CD1c-positive myeloid dendritic cell (primary cell): ENCODE data around the gene ABLIM3.
A peak's percentile ranks its signal among the peaks of the same experiment; 100 is the strongest.

Source experiments
- DNase-seq: peaks from one replicate; pipeline ENCODE4 v3.0.0-alpha.2; 2016; ENCODE audit errors: extremely low spot score

ABLIM3 gene

DNA sequence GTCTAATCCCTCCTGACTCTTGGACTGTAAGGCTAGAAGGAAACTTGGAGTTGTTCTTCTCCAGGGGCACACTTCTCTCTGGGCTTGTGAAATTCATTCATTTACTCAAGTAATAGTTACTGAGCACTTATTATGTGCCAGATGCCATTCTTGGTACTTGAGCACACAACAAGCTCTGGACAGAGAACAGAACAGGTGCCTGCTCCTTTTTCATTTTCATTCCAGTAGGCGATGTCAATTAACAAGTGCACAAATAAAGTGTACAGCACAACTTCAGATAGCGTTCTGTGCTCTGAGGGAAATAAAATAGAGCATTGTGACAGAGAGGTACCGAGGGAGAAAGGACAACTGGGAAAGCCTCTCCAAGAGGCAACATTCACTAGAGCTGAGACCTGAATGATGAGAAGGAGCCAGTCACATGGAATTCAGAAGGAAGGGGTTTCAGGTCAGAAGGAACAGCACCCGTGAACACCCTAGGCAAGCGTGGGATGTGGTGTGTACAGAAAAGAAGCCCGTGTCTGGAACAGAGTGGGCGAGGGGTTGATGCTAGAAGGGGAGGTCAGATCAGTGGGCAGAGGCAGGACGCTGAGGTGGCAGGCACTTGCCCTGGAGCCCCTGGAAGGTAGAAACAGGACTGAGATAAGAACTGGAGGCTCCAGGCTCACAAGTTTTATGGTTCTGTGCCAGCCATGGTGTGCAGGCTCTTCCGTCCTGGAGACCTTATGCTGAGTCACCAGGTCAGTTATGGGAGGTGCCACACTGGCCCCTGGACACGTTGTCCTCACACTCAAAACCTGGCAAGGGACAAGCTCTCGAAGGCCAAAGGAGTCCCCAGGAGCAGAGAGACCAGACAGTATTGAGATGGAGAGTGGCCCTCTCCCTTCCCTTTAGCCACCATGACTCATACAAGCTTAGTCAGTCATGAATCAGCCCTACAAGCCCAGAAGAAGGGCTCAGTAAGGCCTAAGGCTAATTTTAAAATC, 7.2 kb upstream of the ABLIM3 start:
- DNase-seq: peak; percentile 54

DNA sequence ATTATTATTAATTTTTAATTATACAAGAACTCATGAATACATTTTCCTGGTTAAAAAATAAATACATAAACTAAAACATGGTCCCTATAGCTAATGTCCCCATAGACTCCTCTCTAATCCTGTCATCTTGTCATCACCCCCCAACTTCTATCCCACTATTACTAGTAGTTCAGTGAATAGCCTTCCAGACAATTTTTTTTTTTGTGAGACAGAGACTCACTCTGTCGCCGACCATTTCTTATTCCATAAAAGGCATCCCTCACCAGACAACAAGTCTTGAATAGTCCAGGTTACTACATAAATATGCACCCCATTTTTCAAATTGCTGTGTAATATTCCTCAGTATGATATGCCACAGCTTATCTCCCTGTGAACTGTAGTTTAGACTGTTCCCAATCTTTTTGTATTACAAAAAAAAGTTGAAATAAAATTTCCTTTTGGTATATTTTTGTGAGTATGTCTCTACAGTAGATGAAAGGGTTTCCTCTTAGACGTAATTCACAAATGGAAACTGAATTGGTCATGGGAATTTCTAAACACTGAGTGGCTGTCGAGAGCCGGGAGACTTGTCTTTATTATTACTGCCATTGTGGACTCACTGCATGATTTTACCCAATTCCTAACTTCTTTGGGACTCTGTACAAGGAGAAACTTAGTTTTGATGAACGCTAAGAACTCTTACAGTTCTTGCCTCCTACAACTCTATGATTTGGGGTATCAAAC, 6.4 kb upstream of the ABLIM3 start:
- no peak for DNase-seq

DNA sequence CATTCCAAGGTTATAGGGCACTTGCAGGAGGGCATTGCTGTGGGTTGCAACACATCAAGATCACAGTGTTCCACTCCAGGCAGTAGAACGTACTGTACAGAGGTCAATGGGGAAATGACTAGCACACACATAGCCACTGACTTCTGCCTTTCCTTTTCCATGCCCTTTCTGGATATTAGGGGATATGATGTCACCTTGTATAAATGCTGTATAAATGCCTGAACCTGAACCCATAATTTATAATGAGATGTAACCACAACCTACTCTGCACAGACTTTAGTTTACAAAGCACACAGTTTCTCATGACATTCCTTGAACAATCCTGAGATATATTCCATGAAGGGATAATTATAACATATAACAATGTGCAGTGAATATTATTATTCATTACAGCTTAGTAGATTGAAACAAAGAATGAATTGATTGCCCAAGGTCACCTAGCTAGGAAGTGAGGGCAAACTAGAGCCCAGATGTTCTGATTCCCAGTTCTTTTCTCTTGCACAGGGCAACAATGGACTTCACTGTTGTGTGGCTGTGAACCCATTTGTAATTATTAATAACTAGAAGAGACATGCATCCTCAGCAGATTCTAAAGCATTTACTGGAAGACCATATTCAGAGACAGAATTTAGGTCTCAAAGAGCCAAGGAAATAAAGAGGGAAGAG, 5.6 kb upstream of the ABLIM3 start:
- DNase-seq: peak; percentile 40

DNA sequence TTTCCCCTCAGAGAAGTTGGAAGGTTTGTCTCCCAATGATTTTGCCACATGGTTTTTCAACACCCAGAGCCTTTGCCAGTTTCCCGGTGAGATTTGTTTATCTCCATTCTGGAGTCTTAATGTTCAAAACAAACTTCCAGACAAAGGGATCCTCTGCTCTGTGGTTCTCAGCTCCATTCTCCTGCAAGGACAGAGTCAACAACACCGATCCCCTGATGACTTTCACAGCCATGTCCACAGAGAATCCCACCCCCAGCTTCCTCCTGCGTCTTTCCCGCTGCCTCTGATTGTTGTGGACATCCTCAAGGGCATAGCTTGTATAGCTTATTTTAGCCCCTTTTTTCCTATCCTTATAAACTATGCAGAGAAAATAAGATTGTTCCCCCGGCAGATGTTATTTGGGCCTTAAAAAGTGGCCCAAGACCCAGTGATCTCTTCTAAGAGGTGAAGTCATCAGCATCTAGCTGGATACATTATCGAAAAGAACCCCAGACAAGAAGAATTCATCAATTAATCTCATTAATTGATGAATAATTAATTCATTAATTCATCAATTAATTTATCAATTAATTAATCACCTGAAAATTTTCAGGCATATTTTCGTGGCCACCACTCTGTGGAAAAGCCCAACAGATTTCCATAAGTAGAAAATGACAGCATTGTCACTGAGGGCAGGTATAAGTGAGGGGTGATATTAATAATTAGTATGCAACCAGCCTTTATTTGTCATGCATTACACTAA, 2.9 kb upstream of the ABLIM3 start:
- no peak for DNase-seq

DNA sequence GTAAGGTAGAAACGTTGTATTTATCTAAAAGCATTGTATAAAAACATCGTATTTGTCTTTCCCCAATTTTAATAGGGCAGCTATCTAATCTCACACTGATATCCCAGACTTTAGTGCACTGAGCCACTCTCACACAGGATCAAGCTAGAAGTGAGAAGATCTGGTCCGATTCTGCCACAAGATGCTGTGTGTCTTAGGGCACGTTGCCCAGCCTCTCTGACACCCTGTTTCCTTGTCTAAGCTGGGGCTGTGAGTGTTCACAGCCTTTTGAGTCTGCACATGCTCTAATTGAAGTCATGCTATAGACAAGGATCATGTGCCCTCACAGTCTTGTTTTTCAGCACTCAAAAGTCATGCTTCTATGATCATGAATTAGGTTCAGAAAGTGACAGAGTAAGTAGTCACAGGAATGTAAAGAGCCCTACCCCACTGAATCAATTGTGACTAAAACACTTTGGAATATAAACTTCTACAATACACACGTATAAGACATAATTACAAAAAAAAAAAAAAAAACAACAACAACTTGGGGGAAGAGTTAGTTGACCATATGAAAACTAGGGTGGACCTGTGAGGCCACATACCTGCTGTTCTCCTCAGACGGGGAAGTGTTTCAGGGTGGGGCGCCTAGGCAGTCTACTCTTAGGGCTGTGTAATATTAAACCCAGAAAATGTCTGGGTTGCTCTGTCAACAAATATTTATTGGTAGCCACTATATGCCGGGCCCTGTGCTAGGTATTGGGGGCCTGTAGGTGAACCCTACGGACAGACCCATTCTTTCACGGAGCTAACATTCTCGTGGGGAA, 893 bp upstream of the ABLIM3 start:
- no peak for DNase-seq

DNA sequence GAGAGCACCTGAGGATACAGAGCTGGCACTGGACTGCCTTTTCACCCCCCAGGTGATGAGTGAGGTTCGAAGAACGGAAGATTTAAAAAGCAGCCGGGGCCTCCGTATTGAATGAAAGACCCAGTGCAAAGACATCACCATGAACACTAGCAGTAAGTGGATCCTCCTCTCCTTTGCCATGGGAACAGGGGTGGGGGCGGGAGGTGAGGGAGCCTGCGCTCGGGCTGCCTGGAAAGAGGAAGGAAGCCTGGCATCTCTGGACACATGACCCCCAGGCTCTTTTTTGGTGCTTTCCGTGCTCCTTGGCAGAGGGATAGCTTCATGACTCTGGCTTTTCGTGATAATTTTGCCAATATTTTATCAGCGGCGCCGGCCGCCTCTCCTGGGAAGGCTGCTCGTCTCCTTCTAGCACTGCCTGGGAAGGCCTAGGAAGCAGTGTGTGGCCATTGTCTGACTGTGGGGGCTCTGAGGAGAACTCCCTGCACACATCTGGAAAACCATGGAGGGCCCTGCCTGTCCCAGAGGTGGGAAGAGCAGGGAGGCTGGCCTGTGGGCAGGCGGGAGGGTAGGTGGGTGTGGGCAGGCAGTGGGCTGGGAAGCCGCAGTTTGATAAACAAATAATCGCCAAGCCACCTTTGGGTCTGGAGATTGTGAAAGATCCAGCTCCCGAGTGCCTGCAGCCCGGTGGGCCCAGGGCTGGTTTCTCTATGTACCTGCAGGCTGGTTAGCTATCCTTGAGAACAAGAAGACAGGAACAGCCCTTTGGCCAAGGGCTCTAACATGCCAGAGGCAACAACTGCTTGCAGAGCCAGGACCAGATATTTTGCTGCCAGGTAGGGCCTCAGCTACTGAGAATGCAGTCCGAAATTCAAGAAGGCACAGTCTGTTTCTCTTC, 911 bp downstream of the ABLIM3 start:
- DNase-seq: peak; percentile 59

DNA sequence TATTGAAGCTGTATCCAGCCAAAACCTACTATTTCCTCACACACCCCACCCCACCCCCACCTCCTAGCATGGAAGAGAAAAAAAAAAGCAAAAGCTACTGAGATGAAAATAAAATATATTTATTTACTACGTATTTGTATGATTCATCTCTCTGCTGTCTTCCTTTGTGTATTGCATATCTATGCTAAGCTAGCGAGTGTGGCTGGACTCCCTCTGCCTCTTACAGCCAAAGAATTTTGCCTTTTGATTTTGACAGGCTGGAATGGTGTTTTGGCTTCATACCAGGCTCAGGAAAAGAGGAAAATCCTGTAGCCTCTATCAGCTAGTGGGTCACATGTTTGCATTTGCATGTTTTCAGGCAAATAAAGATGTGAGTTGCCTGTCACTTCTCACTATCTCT, 2.2 kb downstream of the ABLIM3 start:
- no peak for DNase-seq

DNA sequence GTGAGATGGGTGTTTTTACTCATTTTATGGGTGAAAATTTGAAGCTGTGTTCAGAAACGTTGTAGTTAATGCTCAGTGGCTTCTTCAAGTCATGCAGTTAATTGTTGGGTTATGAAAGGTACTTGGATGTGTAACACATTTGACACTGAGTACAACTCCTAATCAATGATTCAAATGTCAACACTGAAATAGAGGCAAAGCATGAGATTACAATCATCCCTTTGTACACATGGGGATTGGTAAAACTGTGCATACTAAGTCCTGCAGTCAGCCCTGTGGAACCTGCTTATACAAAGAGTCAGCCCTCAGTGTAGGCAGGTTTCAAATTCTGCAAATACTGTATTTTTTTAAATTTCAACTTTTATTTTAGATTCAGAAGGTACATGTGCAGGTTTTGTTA, 3.3 kb downstream of the ABLIM3 start:
- DNase-seq: no peak

DNA sequence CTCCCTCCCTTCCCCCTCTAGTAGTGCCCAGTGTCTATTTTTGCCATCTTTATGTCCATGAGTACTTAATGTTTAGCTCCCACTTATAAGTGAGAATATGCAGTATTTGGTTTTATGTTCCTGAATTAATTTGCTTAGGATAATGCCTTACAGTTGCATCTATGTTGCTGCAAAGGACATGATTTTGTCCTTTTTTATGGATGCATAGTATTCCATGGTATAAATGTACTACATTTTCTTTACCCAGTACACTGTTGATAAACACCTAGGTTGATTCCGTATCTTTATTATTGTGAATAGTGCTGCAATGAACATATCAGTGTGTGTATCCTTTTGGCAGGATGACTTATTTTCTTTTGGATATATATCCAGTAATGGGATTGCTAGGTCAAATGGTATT, 3.8 kb downstream of the ABLIM3 start:
- no peak for DNase-seq

DNA sequence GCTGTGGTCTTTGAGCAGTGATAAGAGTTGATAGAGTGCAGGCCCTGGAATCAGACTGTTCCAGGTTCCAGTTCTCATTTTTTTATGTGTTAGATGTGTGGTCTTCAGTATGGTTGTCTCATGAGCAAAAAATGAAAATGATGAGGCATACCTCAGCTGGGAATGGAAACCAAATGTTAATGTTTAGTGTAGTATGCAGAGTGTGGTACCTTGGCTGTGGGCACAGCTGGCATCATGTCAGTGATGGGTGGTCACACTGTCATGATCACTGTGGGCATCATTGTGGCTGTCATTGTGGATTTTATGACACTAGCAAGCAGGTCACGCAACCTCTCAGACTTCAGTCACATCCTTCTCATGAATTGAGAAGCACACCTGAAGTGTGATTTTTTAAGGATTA, 6.4 kb downstream of the ABLIM3 start:
- DNase-seq: no peak

DNA sequence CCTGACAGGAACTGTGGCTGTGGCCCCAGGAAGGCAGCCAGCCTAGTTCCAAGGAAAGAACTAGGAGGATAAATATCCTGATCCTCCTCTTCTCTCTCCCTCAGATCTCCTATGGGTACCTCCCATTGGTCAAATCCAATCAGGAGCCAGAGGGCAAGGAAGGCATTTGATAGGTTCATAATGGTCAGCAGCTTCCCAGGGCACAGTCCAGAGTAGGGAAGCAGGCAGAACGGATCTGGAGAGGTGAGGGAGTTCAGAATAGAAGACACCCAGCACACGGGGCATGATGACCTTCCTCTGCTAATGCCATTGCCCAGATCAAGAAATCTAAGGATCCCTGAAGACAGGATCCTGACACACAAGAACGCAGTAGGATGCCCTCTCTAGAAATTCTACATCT, 8.6 kb downstream of the ABLIM3 start:
- no peak for DNase-seq

DNA sequence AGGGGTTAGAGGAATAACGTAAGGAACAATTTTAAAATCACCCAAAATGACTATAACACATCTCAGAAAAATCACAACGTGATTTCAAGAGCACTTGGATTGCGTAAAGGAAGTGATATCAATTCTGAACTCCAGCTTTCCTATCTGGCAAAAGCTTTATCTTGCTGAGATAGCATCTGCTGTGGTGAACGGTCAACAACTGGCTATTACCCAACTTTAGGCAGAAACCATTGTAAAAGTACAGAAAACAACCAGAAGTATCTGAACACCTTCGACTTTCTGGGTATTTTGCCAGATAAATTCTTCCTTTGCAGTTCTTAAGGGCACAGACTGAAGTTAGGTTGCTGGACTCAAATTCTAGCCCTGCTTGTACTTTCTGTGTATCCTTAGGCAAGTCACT, 9.2 kb downstream of the ABLIM3 start:
- no peak for DNase-seq

DNA sequence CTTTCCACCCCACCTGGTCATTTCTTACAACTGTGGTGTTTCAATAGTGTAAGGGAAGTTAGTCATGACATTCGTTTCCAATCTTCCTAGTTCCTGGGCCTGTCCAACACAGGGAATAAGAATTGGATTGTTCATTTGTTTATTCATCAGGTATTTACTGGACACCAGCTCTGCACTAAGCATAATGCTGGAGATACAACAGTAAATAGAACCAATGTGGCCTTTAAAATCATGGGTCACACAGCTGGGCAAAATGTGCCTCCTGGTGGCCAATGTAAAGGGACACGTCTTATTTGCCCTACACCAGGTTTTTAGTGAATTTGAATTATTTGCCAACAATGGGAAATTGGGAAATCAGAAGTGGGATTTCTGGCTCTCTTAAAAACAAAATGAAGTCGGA, 10.4 kb downstream of the ABLIM3 start:
- no peak for DNase-seq

DNA sequence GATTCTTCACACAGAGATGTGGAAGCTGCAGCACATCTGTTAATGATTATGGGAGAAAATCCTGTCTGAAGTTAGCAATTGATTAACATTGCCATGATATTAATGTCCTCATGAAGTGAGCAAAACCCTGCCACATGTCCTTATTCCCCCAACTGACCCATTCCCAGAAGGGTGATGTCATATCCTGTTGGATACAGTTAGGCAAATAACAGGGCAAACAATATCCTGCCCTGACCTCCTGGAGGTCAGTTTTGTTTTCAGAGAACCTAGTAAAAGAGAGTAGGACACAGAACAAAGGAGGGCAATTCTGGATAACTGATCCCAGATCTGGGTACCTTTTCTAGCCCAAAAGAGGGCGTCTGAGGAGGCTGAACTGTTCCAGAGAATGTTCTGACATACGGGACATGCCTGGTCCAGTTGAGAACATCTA, 11.0 kb downstream of the ABLIM3 start:
- no peak for DNase-seq

DNA sequence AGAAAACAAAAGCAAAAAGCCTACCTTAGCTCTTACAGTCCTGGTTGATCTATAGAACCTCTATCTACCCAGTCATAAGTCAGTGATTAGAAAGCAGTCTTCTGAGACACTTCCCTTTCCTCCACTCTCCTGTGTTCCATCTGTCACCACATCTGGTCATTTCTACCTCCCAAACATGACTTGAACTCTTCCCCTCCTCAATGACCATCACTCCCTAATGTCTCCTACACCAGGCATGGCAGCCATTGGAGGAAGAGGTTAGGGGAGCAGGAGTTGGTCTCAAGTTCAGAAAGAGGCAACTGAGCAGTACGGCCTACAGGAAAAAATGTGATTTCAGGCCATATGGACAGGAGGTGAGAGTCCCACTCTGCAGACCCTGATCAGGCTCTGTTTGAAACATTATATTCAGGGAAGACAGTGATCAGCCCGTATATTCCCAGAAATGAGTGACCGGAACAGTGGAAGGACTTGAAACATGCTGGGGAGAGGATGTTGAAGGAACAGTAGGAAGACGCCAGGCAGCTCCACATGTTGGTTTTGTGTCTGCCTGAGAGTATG, 12.0 kb downstream of the ABLIM3 start:
- no peak for DNase-seq

DNA sequence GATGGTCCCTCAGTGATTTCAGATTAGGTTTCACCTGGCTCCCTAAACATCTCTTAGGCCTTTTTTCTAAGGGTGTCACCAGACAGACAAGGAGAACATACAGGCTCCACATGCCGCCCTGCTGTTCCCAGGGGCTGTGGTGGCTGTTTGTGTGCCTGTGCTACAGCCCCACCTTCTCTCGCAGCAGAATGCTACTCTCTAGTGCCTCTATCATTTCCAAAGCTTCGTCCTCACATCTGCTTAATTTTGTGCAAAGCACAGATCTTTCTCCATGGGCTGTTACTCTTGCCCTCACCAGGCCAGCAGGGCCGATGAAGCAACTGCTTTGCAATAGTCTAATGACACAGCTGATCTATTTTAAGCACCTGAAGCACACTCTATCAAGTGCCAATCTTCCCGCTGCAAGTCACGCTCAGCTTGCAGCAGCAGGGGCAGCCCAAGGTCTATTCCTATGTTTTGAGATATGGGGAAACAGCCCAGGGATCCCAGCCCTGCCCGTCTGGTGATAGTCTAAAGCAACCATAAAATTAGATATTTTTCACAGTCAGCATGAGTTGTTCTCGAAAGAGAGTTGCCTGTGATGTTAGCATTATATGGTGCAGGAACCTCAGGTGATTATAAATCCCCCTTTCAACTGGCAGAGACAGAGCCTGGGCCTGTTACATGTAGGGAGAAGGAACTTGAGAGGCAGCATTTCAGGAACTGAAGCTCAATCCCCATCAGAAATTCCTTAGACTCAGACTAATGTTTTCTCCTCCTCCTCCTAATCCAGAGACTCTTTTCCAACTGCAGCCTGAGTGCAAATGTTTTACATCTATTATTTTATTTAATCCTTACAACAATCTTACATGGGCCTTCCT, 12.7 kb downstream of the ABLIM3 start:
- DNase-seq: peak; percentile 21

DNA sequence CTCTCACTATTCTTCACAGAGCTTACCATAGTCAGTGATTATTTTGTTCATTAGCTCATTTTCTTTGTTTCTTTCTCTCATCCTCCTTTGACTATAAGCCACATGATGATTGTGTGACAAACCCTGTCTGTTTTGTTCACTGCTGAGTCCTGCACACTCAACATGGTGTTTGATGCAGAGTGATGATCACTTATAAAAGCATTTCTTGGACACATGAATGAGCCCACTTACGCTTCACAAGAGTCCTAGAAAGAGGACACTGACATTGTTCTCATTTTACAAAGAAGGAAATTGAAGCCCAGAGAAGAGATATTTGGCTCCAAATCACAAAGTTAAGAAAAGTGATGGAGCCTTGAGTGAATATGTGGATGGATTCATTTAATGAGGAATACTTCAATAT, 13.4 kb downstream of the ABLIM3 start:
- DNase-seq: no peak

DNA sequence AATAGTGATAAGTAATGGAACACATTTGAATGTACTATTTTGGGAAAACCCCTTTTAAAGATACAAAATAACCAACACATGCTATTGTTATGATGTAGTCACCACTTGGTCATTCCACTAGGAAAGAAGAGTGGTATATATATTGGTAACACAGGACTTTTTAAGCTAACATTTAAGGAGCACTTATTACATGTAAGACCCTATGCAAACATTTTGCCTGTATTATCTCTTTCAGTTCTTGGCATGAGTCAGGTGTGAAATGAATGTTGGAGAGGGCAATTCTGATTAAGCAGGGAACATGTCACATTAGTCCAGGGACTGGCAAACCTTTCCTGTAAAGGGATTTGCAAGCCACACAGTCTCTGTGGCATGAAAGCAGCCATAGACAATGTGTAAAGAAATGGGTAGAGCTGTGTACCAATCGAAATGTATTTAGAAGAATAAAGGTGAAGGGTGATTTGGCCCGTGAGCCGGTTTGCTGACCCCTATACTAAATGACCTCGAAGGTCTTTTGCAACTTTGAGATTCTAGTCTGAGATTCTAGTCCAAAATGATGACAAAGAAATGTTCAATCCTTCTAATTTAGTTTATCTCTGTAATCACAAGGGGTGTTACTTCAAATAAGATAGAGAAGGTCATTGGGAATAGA, 15.3 kb downstream of the ABLIM3 start:
- DNase-seq: no peak
